ENCODE results near the gene IDH3G.

DNA sequence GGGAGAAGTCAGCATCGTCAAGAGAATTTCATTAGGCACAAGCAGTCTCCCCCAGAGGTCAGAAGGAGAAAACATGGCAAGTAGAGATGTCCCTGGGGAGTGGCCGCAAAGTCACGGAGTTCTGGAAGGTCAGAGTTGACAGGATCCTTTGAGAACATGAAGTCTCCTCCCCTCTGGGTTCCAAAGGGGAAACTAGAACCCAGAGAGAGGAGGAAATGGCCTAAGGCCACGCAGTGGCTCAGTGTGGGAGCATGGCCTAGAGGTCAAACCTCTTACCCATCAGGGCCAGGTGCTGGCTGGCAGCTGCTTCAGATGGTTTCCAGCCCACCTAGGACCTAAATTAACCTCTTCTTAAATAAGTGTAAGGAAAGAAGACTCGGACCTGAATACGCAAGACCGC lies 884 bp downstream of the IDH3G start:
- TF ChIP-seq, protein P1, sequence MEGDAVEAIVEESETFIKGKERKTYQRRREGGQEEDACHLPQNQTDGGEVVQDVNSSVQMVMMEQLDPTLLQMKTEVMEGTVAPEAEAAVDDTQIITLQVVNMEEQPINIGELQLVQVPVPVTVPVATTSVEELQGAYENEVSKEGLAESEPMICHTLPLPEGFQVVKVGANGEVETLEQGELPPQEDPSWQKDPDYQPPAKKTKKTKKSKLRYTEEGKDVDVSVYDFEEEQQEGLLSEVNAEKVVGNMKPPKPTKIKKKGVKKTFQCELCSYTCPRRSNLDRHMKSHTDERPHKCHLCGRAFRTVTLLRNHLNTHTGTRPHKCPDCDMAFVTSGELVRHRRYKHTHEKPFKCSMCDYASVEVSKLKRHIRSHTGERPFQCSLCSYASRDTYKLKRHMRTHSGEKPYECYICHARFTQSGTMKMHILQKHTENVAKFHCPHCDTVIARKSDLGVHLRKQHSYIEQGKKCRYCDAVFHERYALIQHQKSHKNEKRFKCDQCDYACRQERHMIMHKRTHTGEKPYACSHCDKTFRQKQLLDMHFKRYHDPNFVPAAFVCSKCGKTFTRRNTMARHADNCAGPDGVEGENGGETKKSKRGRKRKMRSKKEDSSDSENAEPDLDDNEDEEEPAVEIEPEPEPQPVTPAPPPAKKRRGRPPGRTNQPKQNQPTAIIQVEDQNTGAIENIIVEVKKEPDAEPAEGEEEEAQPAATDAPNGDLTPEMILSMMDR (IDR thresholded peaks at IDR 0.05): no peak
- TF ChIP-seq EP300 (IDR thresholded peaks at IDR 0.05): no peak
- no peak for TF ChIP-seq POLR2A (IDR thresholded peaks at IDR 0.05)
- TF ChIP-seq POLR2AphosphoS5 (IDR thresholded peaks at IDR 0.05): no peak

Measured in upper lobe of left lung (tissue), 4 donors.